Gastroesophageal sphincter (tissue), 3 donors: ENCODE data around the gene LMX1B.

Experiments
- CTCF ChIP-seq, 4 experiments: fragments of 200-600 bp in 2 of 4; fragments of 450-650 bp in 2 of 4; sonication (generic) in 1 of 4; IDR thresholded peaks; one replicate each; pipeline ENCODE4 v1.5.1; 2017 to 2019; ENCODE audit warnings: antibody characterized with exemption in 4 of 4, mild to moderate bottlenecking in 2 of 4, moderate library complexity in 2 of 4
- EP300 ChIP-seq: sonication (generic); formaldehyde crosslinking; IDR thresholded peaks from one replicate; pipeline ENCODE4 v1.6.1; 2017; ENCODE audit warnings: antibody characterized with exemption, mild to moderate bottlenecking
- POLR2A ChIP-seq, 2 donors: fragments of 450-650 bp; IDR thresholded peaks; one replicate each; pipeline ENCODE4 v1.6.1; 2017; ENCODE audit warnings: antibody characterized with exemption in 2 of 2, mild to moderate bottlenecking in 2 of 2, moderate library complexity in 1 of 2
- POLR2AphosphoS5 ChIP-seq: sonication (generic); formaldehyde crosslinking; IDR thresholded peaks from one replicate; pipeline ENCODE4 v1.6.1; 2017; ENCODE audit warnings: antibody characterized with exemption

GRCh38 chr9:126722922-126723806, 109.4 kb downstream of the LMX1B start:
- TF ChIP-seq POLR2AphosphoS5 (no peak), CTCF (IDR thresholded peaks at IDR 0.05) (no peak), POLR2A (IDR thresholded peaks at IDR 0.05) (no peak), EP300 (no peak)
